HepG2 (cell line): ENCODE results near the gene NOTCH4. TPM values are rescaled to one million over a fixed set of nuclear protein-coding genes. Genes with fewer than 3 reads are reported as not detected.
A peak's percentile ranks its signal among the peaks of the same experiment; 100 is the strongest.

Experiments
- ATF1 ChIP-seq: IDR thresholded peaks from 2 replicates; pipeline ENCODE4 v1.6.1; 2016; ENCODE audit warnings: mild to moderate bottlenecking, control low read depth
- BORCS8-MEF2B ChIP-seq: sonication (generic); formaldehyde crosslinking; IDR thresholded peaks from 2 replicates; pipeline ENCODE4 v1.8.0; 2022; ENCODE audit warnings: mild to moderate bottlenecking, missing genetic modification reagents
- CBX5 ChIP-seq: sonication (generic); formaldehyde crosslinking; IDR thresholded peaks from 2 replicates; pipeline ENCODE4 v1.4.0; 2020; ENCODE audit warnings: missing genetic modification reagents, borderline replicate concordance
- FOXK1 ChIP-seq: sonication (generic); formaldehyde crosslinking; IDR thresholded peaks from 2 replicates; pipeline ENCODE4 v1.4.0; 2020; ENCODE audit warnings: low read depth, missing genetic modification reagents, borderline replicate concordance
- KDM4B ChIP-seq: sonication (generic); formaldehyde crosslinking; IDR thresholded peaks from 2 replicates; pipeline ENCODE4 v1.4.0; 2020; ENCODE audit warnings: missing genetic modification reagents
- KDM5A ChIP-seq: fragments of 200-600 bp; sonication (generic); IDR thresholded peaks from 2 replicates; pipeline ENCODE4 v1.7.0; 2018; ENCODE audit warnings: antibody characterized with exemption, mild to moderate bottlenecking, low read length, borderline replicate concordance
- LCORL ChIP-seq, 2 experiments: fragments of 450-650 bp in 1 of 2; sonication (generic) in 1 of 2; formaldehyde crosslinking in 1 of 2; IDR thresholded peaks; 2 replicates each; pipeline versions ENCODE4 v1.5.0 to v1.6.1; 2017 to 2020; ENCODE audit warnings: antibody characterized with exemption in 1 of 2, missing genetic modification reagents in 1 of 2
- NBN ChIP-seq: fragments of 450-650 bp; conservative IDR thresholded peaks from 2 replicates; pipeline ENCODE4 v1.6.1; 2017
- NCOA2 ChIP-seq: sonication (generic); formaldehyde crosslinking; IDR thresholded peaks from 2 replicates; pipeline ENCODE4 v1.8.0; 2022; ENCODE audit warnings: inconsistent platforms
- NFE2 ChIP-seq: sonication (generic); formaldehyde crosslinking; IDR thresholded peaks from 2 replicates; pipeline ENCODE4 v1.4.0; 2020; ENCODE audit warnings: missing genetic modification reagents
- POLR2G ChIP-seq: fragments of 200-400 bp; formaldehyde crosslinking; IDR thresholded peaks from 2 replicates; pipeline ENCODE4 v1.6.1; 2018; ENCODE audit warnings: mild to moderate bottlenecking, low read depth, low read length, moderate library complexity
- SALL2 ChIP-seq: sonication (generic); formaldehyde crosslinking; IDR thresholded peaks from 2 replicates; pipeline ENCODE4 v1.8.1; 2023; ENCODE audit warnings: mild to moderate bottlenecking, missing genetic modification reagents, inconsistent platforms
- SNAPC4 ChIP-seq: sonication (generic); formaldehyde crosslinking; IDR thresholded peaks from 2 replicates; pipeline ENCODE4 v1.4.0; 2020; ENCODE audit warnings: mild to moderate bottlenecking, missing genetic modification reagents
- ZNF563 ChIP-seq: sonication (generic); formaldehyde crosslinking; IDR thresholded peaks from 2 replicates; pipeline ENCODE4 v1.8.0; 2022; ENCODE audit warnings: mild to moderate bottlenecking, moderate library complexity, missing genetic modification reagents
- ZNF589 ChIP-seq: sonication (generic); formaldehyde crosslinking; conservative IDR thresholded peaks from 2 replicates; pipeline ENCODE4 v1.8.0; 2022; ENCODE audit warnings: mild to moderate bottlenecking, moderate library complexity, missing genetic modification reagents
- ZNF746 ChIP-seq: sonication (generic); formaldehyde crosslinking; IDR thresholded peaks from 2 replicates; pipeline ENCODE4 v1.8.0; 2022; ENCODE audit warnings: mild to moderate bottlenecking, missing genetic modification reagents
- ZNF878 ChIP-seq: sonication (generic); formaldehyde crosslinking; IDR thresholded peaks from 2 replicates; pipeline ENCODE4 v1.8.1; 2023; ENCODE audit warnings: mild to moderate bottlenecking, missing genetic modification reagents, moderate library complexity
- polyA plus RNA-seq, 8 experiments: library from polyadenylated mRNA; depleted of rRNA in 3 of 8; stranded (reverse) in 7 of 8; unstranded in 1 of 8; fragments of >200 nt; fragmentation: Illumina TruSeq in 4 of 8; extraction: Trizol in 4 of 8; gene quantifications; 2 replicates each; pipeline versions ENCODE4 v1.2.1 to v1.2.3, GENCODE V29; 2011 to 2016; ENCODE audit warnings: low read depth in 4 of 8, missing spikeins in 1 of 8, mixed read lengths in 1 of 8; ENCODE audit not compliant: insufficient read depth in 1 of 8
- total RNA-seq, 5 experiments: library from RNA; depleted of rRNA; stranded (reverse); fragments of >200 nt; fragmentation: Illumina TruSeq; extraction: Trizol; gene quantifications; 2 replicates each; pipeline ENCODE4 v1.2.3, GENCODE V29; 2016; ENCODE audit warnings: low read depth in 1 of 5
- TF ChIP-seq, protein P1 (sequence below): IDR thresholded peaks from 2 replicates; pipeline ENCODE4 v1.6.1; 2016; ENCODE audit warnings: mild to moderate bottlenecking, missing biosample characterization, missing genetic modification reagents
- TF ChIP-seq, protein P2 (sequence below): IDR thresholded peaks from 2 replicates; pipeline ENCODE4 v1.4.0; 2020; ENCODE audit warnings: mild to moderate bottlenecking, missing genetic modification reagents
- TF ChIP-seq, protein P3 (sequence below): sonication (generic); formaldehyde crosslinking; IDR thresholded peaks from 2 replicates; pipeline ENCODE4 v1.8.1; 2023; ENCODE audit warnings: missing genetic modification reagents, mild to moderate bottlenecking, borderline replicate concordance

Gene NOTCH4
- total and polyA plus RNA-seq, 2 of the 13 experiments (the other 11 are each of a cell fraction or from before 2014, with no cell fraction given): 0.51 to 0.83 TPM

GRCh38 chr6:32190054-32190851 lies 33.6 kb downstream of the NOTCH4 start, which contains the start of gene PBX2 (continued):
- TF ChIP-seq SNAPC4: 0 out of 2 replicates have a peak, but pooled peaks have one; percentile 85
- TF ChIP-seq KDM4B: peak; percentile 52; the same call in 1 of the 2 replicates
- TF ChIP-seq, protein P1, sequence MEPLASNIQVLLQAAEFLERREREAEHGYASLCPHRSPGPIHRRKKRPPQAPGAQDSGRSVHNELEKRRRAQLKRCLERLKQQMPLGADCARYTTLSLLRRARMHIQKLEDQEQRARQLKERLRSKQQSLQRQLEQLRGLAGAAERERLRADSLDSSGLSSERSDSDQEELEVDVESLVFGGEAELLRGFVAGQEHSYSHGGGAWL (CRISPR knock-in tag): no peak
- TF ChIP-seq ZNF746: peak; percentile 94
- no peak for TF ChIP-seq CBX5 (CRISPR knock-in tag)
- TF ChIP-seq SALL2 (CRISPR knock-in tag): 0 out of 2 replicates have a peak, but pooled peaks have one; percentile 72
- TF ChIP-seq BORCS8-MEF2B (CRISPR knock-in tag): 0 out of 2 replicates have a peak, but pooled peaks have one; percentile 11
- no peak for TF ChIP-seq LCORL (IDR thresholded peaks at IDR 0.05)
- 0 out of 2 replicates have a peak, but pooled peaks have one; percentile 39 for TF ChIP-seq LCORL (CRISPR knock-in tag; IDR thresholded peaks at IDR 0.05)
- no peak for TF ChIP-seq ZNF878
- peak; percentile 77 for TF ChIP-seq POLR2G
- TF ChIP-seq FOXK1 (CRISPR knock-in tag): peak; percentile 26; the same call in 1 of the 2 replicates
- TF ChIP-seq NCOA2 (CRISPR knock-in tag): peak; percentile 16; the same call in 1 of the 2 replicates
- peak; percentile 33; the same call in 1 of the 2 replicates for TF ChIP-seq NFE2 (CRISPR knock-in tag)
- no peak for TF ChIP-seq ATF1
- TF ChIP-seq ZNF589 (CRISPR knock-in tag): no peak
- TF ChIP-seq NBN: no peak
- TF ChIP-seq, protein P2, sequence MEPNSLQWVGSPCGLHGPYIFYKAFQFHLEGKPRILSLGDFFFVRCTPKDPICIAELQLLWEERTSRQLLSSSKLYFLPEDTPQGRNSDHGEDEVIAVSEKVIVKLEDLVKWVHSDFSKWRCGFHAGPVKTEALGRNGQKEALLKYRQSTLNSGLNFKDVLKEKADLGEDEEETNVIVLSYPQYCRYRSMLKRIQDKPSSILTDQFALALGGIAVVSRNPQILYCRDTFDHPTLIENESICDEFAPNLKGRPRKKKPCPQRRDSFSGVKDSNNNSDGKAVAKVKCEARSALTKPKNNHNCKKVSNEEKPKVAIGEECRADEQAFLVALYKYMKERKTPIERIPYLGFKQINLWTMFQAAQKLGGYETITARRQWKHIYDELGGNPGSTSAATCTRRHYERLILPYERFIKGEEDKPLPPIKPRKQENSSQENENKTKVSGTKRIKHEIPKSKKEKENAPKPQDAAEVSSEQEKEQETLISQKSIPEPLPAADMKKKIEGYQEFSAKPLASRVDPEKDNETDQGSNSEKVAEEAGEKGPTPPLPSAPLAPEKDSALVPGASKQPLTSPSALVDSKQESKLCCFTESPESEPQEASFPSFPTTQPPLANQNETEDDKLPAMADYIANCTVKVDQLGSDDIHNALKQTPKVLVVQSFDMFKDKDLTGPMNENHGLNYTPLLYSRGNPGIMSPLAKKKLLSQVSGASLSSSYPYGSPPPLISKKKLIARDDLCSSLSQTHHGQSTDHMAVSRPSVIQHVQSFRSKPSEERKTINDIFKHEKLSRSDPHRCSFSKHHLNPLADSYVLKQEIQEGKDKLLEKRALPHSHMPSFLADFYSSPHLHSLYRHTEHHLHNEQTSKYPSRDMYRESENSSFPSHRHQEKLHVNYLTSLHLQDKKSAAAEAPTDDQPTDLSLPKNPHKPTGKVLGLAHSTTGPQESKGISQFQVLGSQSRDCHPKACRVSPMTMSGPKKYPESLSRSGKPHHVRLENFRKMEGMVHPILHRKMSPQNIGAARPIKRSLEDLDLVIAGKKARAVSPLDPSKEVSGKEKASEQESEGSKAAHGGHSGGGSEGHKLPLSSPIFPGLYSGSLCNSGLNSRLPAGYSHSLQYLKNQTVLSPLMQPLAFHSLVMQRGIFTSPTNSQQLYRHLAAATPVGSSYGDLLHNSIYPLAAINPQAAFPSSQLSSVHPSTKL: peak; percentile 33; the same call in 1 of the 2 replicates
- TF ChIP-seq, protein P3, sequence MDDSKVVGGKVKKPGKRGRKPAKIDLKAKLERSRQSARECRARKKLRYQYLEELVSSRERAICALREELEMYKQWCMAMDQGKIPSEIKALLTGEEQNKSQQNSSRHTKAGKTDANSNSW (CRISPR knock-in tag): no peak
- TF ChIP-seq KDM5A: peak; percentile 75; the same call in 1 of the 2 replicates
- TF ChIP-seq ZNF563 (CRISPR knock-in tag): no peak
